HG03442 (cell line): ENCODE results near the gene TMEM178B.
"Not testable (repeated sequence)": the region's sequence is repeated elsewhere in the genome, so short reads cannot be mapped to it uniquely, and the experiment has no call there.

Source experiments
- ATAC-seq: cut with Tn5 transposase; IDR thresholded peaks from one replicate; pipeline ENCODE4 v1.9.1; 2021; ENCODE audit warnings: mild to moderate bottlenecking, moderate library complexity; ENCODE audit not compliant: unreplicated experiment

The TMEM178B gene

GRCh38 chr7:141074162-141074991 lies 513 bp downstream of the TMEM178B start:
- no peak for ATAC-seq

GRCh38 chr7:141074997-141075396 lies 1.1 kb downstream of the TMEM178B start:
- no peak for ATAC-seq

- no peak for ATAC-seq
Measured at GRCh38 chr7:141076377-141076776, 2.5 kb downstream of the TMEM178B start.

DNA sequence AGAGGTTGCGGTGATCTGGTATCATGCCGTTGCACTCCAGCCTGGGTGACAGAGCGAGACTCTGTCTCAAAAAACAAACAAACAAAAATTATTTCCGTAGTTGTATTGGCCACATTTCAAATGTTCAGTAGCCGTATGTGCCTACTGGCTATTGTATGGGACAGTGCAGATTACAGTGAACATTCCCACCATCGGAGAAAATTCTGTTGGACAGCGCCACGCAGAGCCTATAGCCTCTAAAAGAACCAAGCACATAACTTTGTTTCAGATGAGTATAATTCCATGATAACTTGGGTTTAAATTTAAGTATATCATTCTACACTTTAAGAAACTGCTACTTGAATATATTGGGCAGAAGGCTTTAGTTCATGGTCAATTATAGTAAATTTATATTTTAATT lies 5.4 kb downstream of the TMEM178B start:
- ATAC-seq, result no peak

- not testable (repeated sequence) for ATAC-seq
Measured at GRCh38 chr7:141089490-141089889, 15.6 kb downstream of the TMEM178B start.

DNA sequence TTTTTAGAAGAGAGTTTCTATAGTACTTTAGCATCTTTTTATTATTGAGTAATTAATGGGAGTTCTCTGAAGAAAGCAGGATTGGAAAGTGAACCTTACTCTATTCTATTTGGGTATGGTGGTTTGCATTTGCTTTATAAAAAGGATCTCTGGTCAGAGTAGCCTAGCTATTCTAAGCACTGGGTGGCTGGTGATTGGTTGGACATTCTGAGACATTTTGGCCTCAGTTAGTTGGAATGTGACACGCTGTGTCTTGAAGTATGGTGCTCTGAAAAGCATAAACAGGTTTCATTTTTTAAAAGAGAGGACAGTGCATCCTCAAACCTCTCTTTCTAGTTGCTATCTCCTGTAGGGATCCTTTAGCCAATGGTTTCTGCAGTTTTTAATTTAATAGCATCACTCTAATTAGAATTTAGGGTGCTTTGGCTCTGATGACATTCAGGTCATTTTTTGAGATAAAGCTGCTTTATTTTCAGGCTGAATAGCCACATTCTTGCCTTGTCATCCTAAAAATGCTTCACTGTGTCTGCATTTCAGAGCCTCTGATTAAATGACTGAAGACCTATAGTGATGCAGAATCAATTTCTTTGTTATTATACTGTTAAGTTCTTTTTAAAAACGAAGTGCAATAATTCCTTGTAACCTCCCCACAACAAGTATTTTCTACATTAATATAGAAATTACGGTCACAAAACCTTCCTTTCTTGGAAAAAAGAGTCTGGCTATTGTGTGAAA lies 20.6 kb downstream of the TMEM178B start:
- ATAC-seq, result no peak

GRCh38 chr7:141097430-141097829 lies 23.6 kb downstream of the TMEM178B start:
- no peak for ATAC-seq

DNA sequence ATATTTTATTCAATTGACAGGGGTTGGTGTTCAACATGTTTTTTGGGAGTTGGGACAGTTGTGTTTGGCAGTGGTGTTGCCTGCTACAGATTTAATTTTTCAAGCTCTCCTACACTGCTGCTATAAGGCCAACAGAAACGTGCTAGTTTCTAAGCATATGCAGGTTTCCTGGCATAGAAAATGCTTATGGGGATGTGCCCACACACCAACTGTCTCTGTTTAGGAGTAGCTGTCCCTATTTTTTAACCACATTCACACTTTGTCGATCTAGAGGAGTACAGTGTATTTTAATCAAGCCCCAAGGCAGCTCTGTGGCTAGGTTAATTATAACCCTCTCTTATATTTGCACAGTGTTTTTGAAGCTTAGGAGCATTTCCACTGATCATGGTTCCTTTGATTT lies 28.6 kb downstream of the TMEM178B start:
- no peak for ATAC-seq

DNA sequence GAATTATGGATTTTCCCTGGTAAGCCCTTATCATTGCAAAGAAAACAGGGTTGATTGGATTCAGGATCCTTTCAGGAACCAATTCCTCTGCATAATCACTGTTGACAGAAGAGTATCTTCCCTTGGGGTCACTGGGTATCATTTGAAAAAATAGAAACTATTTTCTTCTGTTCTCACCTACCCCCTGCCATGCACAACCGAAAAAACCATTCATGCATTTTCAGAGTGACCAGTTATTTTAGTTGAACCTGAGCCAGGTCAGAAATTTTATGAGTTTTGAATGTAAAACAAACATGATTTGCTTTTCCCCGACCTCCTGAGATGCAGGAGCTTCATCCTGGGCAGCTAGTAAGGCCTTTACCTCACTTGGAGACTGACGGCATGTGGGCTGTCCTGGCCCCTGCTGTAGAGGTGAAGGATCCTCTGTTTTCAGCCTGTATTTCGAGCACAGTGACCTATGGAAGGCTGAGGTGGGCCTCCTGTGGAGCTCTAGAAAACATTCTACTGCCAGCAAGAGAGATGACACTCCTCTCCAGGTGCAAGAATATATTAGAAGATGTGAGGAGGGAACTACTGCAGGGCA lies 30.1 kb downstream of the TMEM178B start:
- no peak for ATAC-seq

DNA sequence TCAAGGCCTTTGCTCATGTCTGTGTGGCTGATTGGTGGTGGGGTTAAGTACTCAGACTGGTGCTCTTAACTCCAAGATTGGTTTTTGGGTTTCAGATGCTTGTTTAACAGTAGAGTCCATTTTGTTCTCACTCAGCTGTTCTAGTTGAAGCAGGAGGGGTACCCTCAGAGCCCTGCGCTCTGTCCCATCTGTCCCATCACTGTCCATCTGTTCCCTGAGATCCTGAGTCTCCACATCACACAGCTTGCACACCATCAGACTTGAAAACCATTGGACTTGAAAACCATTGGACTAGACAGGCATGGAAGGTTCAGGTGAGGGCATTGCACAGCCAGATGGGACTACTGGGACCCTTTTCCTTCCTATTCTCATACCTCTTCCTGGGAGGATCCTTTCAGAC lies 39.3 kb downstream of the TMEM178B start:
- no peak for ATAC-seq

- ATAC-seq, result no peak
Measured at GRCh38 chr7:141114029-141114664, 40.3 kb downstream of the TMEM178B start.

DNA sequence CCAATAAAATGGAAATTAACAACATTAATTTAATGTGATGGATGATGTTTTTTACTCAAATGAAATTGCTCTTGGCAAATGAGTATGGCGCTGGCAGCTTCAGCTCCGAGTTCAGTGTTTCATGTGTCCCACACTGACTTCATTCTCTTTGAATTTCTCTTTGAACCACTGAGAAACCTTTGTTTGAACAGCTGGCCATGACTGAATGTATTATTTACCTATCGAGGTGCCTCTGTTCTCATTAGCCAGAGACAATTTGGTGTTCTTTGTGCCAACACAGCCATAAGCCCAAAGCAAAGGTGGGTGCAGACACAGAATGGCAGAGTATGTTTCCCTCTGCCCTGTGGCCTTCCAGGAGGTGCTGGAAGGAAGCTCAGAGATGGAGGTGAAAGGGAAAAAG lies 42.1 kb downstream of the TMEM178B start:
- no peak for ATAC-seq

GRCh38 chr7:141116661-141117060 lies 42.8 kb downstream of the TMEM178B start:
- not testable (repeated sequence) for ATAC-seq

DNA sequence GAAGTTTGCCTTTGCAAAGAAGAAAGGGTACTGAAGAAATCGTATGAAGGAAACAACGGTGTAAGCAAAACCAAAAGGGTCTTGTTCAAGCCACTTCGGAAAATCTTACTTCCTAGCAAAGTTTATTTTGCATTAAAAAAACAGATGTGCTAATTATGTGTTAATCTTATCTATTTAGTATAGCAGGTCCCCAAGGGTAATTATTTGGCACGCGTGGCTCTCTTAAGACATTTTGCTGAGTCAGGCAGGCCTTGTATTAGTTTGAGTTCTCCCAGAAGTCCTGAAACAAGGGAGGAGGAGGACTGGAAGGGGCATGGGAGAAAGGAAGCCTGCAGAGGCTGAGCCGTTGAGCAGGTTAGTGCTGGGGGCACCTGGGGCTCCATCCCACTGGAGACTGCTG lies 44.9 kb downstream of the TMEM178B start:
- ATAC-seq, result no peak

- no peak for ATAC-seq
Measured at GRCh38 chr7:141119187-141119586, 45.3 kb downstream of the TMEM178B start.

- ATAC-seq, result no peak
Measured at GRCh38 chr7:141122736-141123135, 48.9 kb downstream of the TMEM178B start.

GRCh38 chr7:141123522-141123921 lies 49.7 kb downstream of the TMEM178B start:
- no peak for ATAC-seq

GRCh38 chr7:141126107-141126506 lies 52.2 kb downstream of the TMEM178B start:
- no peak for ATAC-seq

GRCh38 chr7:141128506-141128905 lies 54.6 kb downstream of the TMEM178B start:
- ATAC-seq, result no peak

GRCh38 chr7:141128931-141129330 lies 55.1 kb downstream of the TMEM178B start:
- ATAC-seq, result no peak

- ATAC-seq, result no peak
Measured at GRCh38 chr7:141132671-141133070, 58.8 kb downstream of the TMEM178B start.
